Thoracic aorta (tissue), 2 donors: ENCODE results near the gene NEGR1. TPM values are rescaled to one million over a fixed set of nuclear protein-coding genes. Genes with fewer than 3 reads are reported as not detected.

Source experiments
- ATAC-seq: fragments of 150-250 bp; one replicate; pipeline ENCODE4 v1.8.0; 2017; ENCODE audit warnings: low read depth; ENCODE audit not compliant: insufficient number of reproducible peaks, low FRiP score
- DNase-seq: peaks from one replicate; pipeline ENCODE4 v3.0.0-alpha.2; 2020; ENCODE audit warnings: low spot score
- H3K27ac ChIP-seq, 2 donors: fragments of 200-600 bp; sonication (generic); 1 replicate in 1 of 2; 2 replicates in 1 of 2; pipeline ENCODE4 v1.5.1; 2016; ENCODE audit warnings: mild to moderate bottlenecking in 2 of 2, moderate library complexity in 2 of 2
- H3K27me3 ChIP-seq: fragments of 200-600 bp; sonication (generic); replicated peaks from 2 replicates; pipeline ENCODE4 v1.6.0; 2016; ENCODE audit warnings: mild to moderate bottlenecking; ENCODE audit not compliant: insufficient read depth
- H3K36me3 ChIP-seq: fragments of 200-600 bp; sonication (generic); one replicate; pipeline ENCODE4 v1.5.1; 2016
- H3K4me1 ChIP-seq, 2 donors: fragments of 200-600 bp; sonication (generic); 1 replicate in 1 of 2; 2 replicates in 1 of 2; pipeline versions ENCODE4 v1.5.1 to v1.6.0; 2016; ENCODE audit warnings: low read depth in 2 of 2, mild to moderate bottlenecking in 1 of 2; ENCODE audit not compliant: control insufficient read depth in 1 of 2
- H3K4me3 ChIP-seq: fragments of 200-600 bp; sonication (generic); 2 replicates; pipeline ENCODE4 v1.5.1; 2016; ENCODE audit warnings: mild to moderate bottlenecking
- H3K9me3 ChIP-seq: fragments of 200-600 bp; sonication (generic); 2 replicates; pipeline ENCODE4 v1.5.1; 2016
- CTCF ChIP-seq: fragments of 200-600 bp; sonication (generic); IDR thresholded peaks from one replicate; pipeline ENCODE4 v1.5.1; 2019; ENCODE audit warnings: antibody characterized with exemption
- total RNA-seq, 2 donors: library from RNA; depleted of rRNA; stranded (reverse); fragments of >200 nt; gene quantifications; one replicate each; pipeline versions ENCODE4 v1.1.0 to v1.2.3, GENCODE V29; 2016

NEGR1 gene
- total RNA-seq, 2 donors from 2014 or later, result 10.4 to 14.4 TPM

GRCh38 chr1:71641903-71642302 is 640.4 kb downstream of the NEGR1 start:
- ATAC-seq, result no peak

GRCh38 chr1:71640998-71641397 is 641.3 kb downstream of the NEGR1 start:
- ATAC-seq (no peak), DNase-seq (no peak)
- H3K27me3 ChIP-seq, result no peaks in the 10 kb centered on the region
- no peak for TF ChIP-seq CTCF
- no peak overlapping the region for H3K27ac ChIP-seq
- peaks cover 0 to 3% of the 10 kb centered on the region in 2 donors for H3K4me1 ChIP-seq
- H3K4me3 ChIP-seq, result no peak overlapping the region
- H3K36me3 ChIP-seq, result no peaks in the 10 kb centered on the region
- no peaks in the 10 kb centered on the region for H3K9me3 ChIP-seq

More at GRCh38 chr1:71641903-71642302, 640.4 kb downstream of the NEGR1 start:
- Histone ChIP-seq H3K27ac (no peak overlapping the region), H3K27me3 (no peaks in the 10 kb centered on the region), H3K4me3 (no peak overlapping the region), H3K9me3 (no peaks in the 10 kb centered on the region), H3K4me1 (peaks cover 0 to 3% of the 10 kb centered on the region in 2 donors), H3K36me3 (no peaks in the 10 kb centered on the region)
- no peak for TF ChIP-seq CTCF
- no peak for DNase-seq

- Histone ChIP-seq H3K4me1 (peaks cover 0 to 3% of the 10 kb centered on the region in 2 donors), H3K36me3 (no peaks in the 10 kb centered on the region), H3K27ac (no peak overlapping the region), H3K4me3 (no peak overlapping the region), H3K27me3 (no peaks in the 10 kb centered on the region), H3K9me3 (no peaks in the 10 kb centered on the region)
- ATAC-seq (no peak), DNase-seq (no peak)
- TF ChIP-seq CTCF, result no peak
Observed at GRCh38 chr1:71640116-71640515, 642.2 kb downstream of the NEGR1 start.

GRCh38 chr1:71638081-71638766 is 644.1 kb downstream of the NEGR1 start:
- ATAC-seq, result no peak
- Histone ChIP-seq H3K4me3 (no peak overlapping the region), H3K27me3 (no peaks in the 10 kb centered on the region), H3K9me3 (no peaks in the 10 kb centered on the region), H3K4me1 (peaks cover 0 to 3% of the 10 kb centered on the region in 2 donors), H3K36me3 (no peaks in the 10 kb centered on the region), H3K27ac (no peak overlapping the region)
- TF ChIP-seq CTCF, result no peak
- DNase-seq, result no peak

GRCh38 chr1:71635568-71635967 is 646.8 kb downstream of the NEGR1 start:
- ATAC-seq (no peak), DNase-seq (no peak)
- no peak for TF ChIP-seq CTCF
- no peak overlapping the region for H3K27ac ChIP-seq
- H3K27me3 ChIP-seq, result no peaks in the 10 kb centered on the region
- H3K9me3 ChIP-seq, result no peaks in the 10 kb centered on the region
- peaks cover 0 to 3% of the 10 kb centered on the region in 2 donors for H3K4me1 ChIP-seq
- H3K4me3 ChIP-seq, result no peak overlapping the region
- no peaks in the 10 kb centered on the region for H3K36me3 ChIP-seq
